Retinal pigment epithelial cell (primary cell): Measurements from ENCODE around the gene INHBB.
"Not testable (repeated sequence)": the region's sequence is repeated elsewhere in the genome, so short reads cannot be mapped to it uniquely, and the experiment has no call there.

ENCODE experiments used
- DNase-seq: peaks from one replicate; pipeline ENCODE4 v3.0.0-alpha.2; 2010; ENCODE audit warnings: low read depth
- H3K4me3 ChIP-seq: 2 replicates; pipeline ENCODE4 v1.5.1; 2011; ENCODE audit warnings: mild to moderate bottlenecking, low read length, control low read depth, moderate library complexity
- CTCF ChIP-seq: conservative IDR thresholded peaks from 2 replicates; pipeline ENCODE4 v1.5.1; 2011; ENCODE audit warnings: low read depth, low read length, control low read depth, inconsistent platforms

INHBB gene

DNA sequence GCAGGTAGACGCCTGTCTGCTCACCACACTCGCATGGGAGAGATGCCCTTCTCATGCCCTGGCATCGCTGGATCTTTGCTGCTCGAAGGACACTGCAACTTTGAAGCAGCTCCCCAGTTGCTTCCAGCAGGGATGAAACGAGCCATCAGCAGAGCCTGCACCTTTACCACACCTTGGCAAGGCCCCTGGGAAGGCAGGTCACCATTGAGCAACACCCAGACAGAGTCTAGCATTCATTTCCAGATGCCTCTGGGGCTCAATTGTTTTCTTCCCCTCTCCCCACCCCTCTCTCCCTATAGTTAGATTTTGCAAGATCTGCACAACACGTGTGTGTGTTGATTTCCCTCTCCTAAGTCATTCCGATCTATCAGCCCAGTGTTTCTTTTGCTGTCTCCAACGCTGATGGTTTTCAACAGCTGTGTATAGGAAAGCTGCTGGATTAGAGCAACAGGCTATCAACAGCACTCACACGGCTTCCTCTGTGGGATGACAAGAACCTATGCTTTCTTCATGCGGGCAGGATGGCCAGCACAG lies 25.6 kb upstream of the INHBB start:
- TF ChIP-seq CTCF: no peak
- H3K4me3 ChIP-seq: no peak overlapping the region
- no peak for DNase-seq

DNA sequence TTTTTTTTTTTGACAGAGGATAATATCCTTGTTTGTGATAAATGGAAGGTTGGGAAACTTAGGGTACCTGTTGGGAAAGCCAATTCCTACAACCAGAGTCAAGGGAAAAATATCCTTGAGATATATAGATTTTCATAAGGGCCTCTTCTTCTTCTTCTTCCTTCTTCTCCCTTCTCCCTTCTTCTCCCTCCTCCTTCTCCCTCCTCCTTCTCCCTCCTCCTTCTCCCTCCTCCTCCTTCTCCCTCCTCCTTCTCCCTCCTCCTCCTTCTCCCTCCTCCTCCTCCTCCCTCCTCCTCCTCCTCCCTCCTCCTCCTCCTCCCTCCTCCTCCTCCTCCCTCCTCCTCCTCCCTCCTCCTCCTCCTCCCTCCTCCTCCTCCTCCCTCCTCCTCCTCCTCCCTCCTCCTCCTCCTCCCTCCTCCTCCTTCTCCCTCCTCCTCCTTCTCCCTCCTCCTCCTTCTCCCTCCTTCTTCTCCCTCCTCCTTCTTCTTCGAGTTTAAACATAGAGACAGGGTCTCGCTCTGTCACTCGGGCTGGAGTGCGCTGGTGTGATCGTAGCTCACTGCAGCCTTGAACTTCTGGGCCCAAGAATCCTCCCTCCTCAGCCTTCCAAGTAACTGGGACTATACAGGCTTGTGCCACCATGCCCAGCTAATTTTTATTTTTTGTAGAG lies 24.9 kb upstream of the INHBB start:
- not testable (repeated sequence) for H3K4me3 ChIP-seq, DNase-seq

DNA sequence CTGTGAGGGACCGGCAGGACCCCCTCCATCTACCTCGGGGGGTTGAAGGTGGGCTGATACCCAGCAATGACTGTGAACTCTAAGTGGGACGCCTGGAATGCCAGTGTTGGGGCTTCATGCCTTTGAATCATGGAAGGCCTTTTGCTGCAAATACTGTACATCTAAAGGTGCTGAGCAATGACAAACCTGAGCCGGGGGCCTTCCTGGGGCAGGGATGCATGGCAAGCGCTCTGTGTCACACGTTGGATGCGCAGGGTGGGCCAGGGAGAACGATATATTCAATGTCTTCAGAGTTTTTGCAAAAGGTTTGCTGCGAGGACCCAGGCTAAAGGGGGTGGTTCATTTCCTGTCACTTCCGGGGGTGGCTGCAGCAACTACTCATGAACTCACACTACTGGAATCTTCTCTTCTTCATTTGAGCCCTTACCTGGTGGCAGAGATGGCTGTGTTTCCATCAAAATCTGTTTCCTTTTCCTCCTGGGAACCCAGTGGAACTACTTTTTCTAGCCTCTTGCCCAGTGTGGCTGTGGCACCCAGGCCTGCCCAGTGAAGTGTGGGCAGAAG lies 24.1 kb upstream of the INHBB start:
- no peak overlapping the region for H3K4me3 ChIP-seq
- TF ChIP-seq CTCF: no peak
- no peak for DNase-seq

GRCh38 chr2:120322329-120322728 lies 23.6 kb upstream of the INHBB start:
- no peak for DNase-seq
- TF ChIP-seq CTCF: no peak
- no peak overlapping the region for H3K4me3 ChIP-seq

DNA sequence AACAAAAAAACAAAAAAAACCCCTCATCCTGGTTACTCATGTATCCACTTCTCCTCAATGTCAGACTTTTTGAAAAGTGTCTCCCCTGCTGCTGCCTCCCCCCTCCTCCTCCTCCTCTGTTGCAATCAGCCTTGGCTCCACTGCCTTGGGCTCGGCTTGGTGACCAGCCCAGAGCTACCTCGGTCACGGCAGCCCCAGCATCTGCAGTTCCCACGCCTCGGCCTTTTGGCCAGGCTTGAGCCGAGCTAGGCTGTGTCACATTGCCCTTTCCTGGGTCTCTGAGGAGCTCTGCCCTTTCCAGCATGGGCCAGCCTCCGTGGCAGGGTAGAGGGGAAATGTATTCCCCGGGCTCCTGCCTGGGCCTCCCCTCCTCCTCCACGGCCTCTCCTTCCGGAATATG lies 22.7 kb upstream of the INHBB start:
- DNase-seq: no peak
- TF ChIP-seq CTCF: no peak

GRCh38 chr2:120323807-120324399 lies 22.0 kb upstream of the INHBB start:
- H3K4me3 ChIP-seq: no peak overlapping the region
- no peak for TF ChIP-seq CTCF

More for the DNA sequence above, 22.7 kb upstream of the INHBB start:
- no peak overlapping the region for H3K4me3 ChIP-seq

GRCh38 chr2:120324933-120325332 lies 21.0 kb upstream of the INHBB start:
- no peak for DNase-seq
- no peak for TF ChIP-seq CTCF
- no peak overlapping the region for H3K4me3 ChIP-seq

More at GRCh38 chr2:120323807-120324399, 22.0 kb upstream of the INHBB start:
- no peak for DNase-seq
